ENCODE measurements around the gene CASP2.

CASP2 gene

GRCh38 chr7:143329471-143330170, 41.5 kb downstream of the CASP2 start:
- no peak overlapping the region for H3K27ac ChIP-seq (ENCODE audit: low read depth, low read length)
- no peaks in the 10 kb centered on the region for H3K27me3 ChIP-seq (ENCODE audit: insufficient read depth, low read length)
- H3K4me3 ChIP-seq (ENCODE audit: low read depth, low read length) = no peak overlapping the region
- H3K36me3 ChIP-seq (ENCODE audit: insufficient read depth, low read length) = no peaks in the 10 kb centered on the region
- H3K79me2 ChIP-seq (ENCODE audit: control insufficient read depth, insufficient read depth, low read length, unreplicated experiment) = no peaks in the 10 kb centered on the region
- H3K4me1 ChIP-seq (ENCODE audit: control insufficient read depth, insufficient read depth, low read length, unreplicated experiment) = peaks cover 26% of the 10 kb centered on the region
- H2AFZ ChIP-seq (ENCODE audit: low read length, unreplicated experiment) = no peak overlapping the region

- Histone ChIP-seq H3K36me3 (ENCODE audit: insufficient read depth, low read length) (no peaks in the 10 kb centered on the region), H2AFZ (ENCODE audit: low read length, unreplicated experiment) (peak overlapping the region; percentile 72), H3K79me2 (ENCODE audit: control insufficient read depth, insufficient read depth, low read length, unreplicated experiment) (no peaks in the 10 kb centered on the region), H3K27me3 (ENCODE audit: insufficient read depth, low read length) (no peaks in the 10 kb centered on the region), H3K27ac (ENCODE audit: low read depth, low read length) (peak overlapping the region; percentile 85), H3K4me3 (ENCODE audit: low read depth, low read length) (peak overlapping the region; percentile 45; the same call in 1 of the 2 replicates), H3K4me1 (ENCODE audit: control insufficient read depth, insufficient read depth, low read length, unreplicated experiment) (peaks cover 28% of the 10 kb centered on the region)
Measured at GRCh38 chr7:143331179-143331801, 43.1 kb downstream of the CASP2 start.

GRCh38 chr7:143334244-143334643, 46.1 kb downstream of the CASP2 start:
- no peaks in the 10 kb centered on the region for H3K79me2 ChIP-seq (ENCODE audit: control insufficient read depth, insufficient read depth, low read length, unreplicated experiment)
- no peak overlapping the region for H3K27ac ChIP-seq (ENCODE audit: low read depth, low read length)

GRCh38 chr7:143337216-143337615, 49.1 kb downstream of the CASP2 start:
- Histone ChIP-seq H3K27ac (ENCODE audit: low read depth, low read length) (no peak overlapping the region), H3K4me3 (ENCODE audit: low read depth, low read length) (no peak overlapping the region), H3K79me2 (ENCODE audit: control insufficient read depth, insufficient read depth, low read length, unreplicated experiment) (no peaks in the 10 kb centered on the region), H3K27me3 (ENCODE audit: insufficient read depth, low read length) (peaks cover 26% of the 10 kb centered on the region), H3K36me3 (ENCODE audit: insufficient read depth, low read length) (no peaks in the 10 kb centered on the region), H2AFZ (ENCODE audit: low read length, unreplicated experiment) (no peak overlapping the region), H3K4me1 (ENCODE audit: control insufficient read depth, insufficient read depth, low read length, unreplicated experiment) (peaks cover 11% of the 10 kb centered on the region)

More at GRCh38 chr7:143334244-143334643, 46.1 kb downstream of the CASP2 start:
- Histone ChIP-seq H3K36me3 (ENCODE audit: insufficient read depth, low read length) (no peaks in the 10 kb centered on the region), H3K27me3 (ENCODE audit: insufficient read depth, low read length) (peaks cover 15% of the 10 kb centered on the region), H3K4me1 (ENCODE audit: control insufficient read depth, insufficient read depth, low read length, unreplicated experiment) (peaks cover 28% of the 10 kb centered on the region), H3K4me3 (ENCODE audit: low read depth, low read length) (no peak overlapping the region), H2AFZ (ENCODE audit: low read length, unreplicated experiment) (no peak overlapping the region)

- no peaks in the 10 kb centered on the region for H3K36me3 ChIP-seq (ENCODE audit: insufficient read depth, low read length)
- no peak overlapping the region for H3K27ac ChIP-seq (ENCODE audit: low read depth, low read length)
Measured at GRCh38 chr7:143341842-143342241, 53.7 kb downstream of the CASP2 start.

GRCh38 chr7:143343596-143343995, 55.4 kb downstream of the CASP2 start:
- Histone ChIP-seq H3K4me3 (ENCODE audit: low read depth, low read length) (no peak overlapping the region), H3K4me1 (ENCODE audit: control insufficient read depth, insufficient read depth, low read length, unreplicated experiment) (no peaks in the 10 kb centered on the region), H3K79me2 (ENCODE audit: control insufficient read depth, insufficient read depth, low read length, unreplicated experiment) (no peaks in the 10 kb centered on the region)

More at GRCh38 chr7:143341842-143342241, 53.7 kb downstream of the CASP2 start:
- Histone ChIP-seq H3K27me3 (ENCODE audit: insufficient read depth, low read length) (peaks cover 44% of the 10 kb centered on the region), H3K4me1 (ENCODE audit: control insufficient read depth, insufficient read depth, low read length, unreplicated experiment) (no peaks in the 10 kb centered on the region), H2AFZ (ENCODE audit: low read length, unreplicated experiment) (no peak overlapping the region), H3K79me2 (ENCODE audit: control insufficient read depth, insufficient read depth, low read length, unreplicated experiment) (no peaks in the 10 kb centered on the region), H3K4me3 (ENCODE audit: low read depth, low read length) (no peak overlapping the region)

GRCh38 chr7:143345428-143345900, 57.3 kb downstream of the CASP2 start:
- H3K27me3 ChIP-seq (ENCODE audit: insufficient read depth, low read length) = peaks cover 48% of the 10 kb centered on the region
- no peaks in the 10 kb centered on the region for H3K36me3 ChIP-seq (ENCODE audit: insufficient read depth, low read length)
- no peak overlapping the region for H3K4me3 ChIP-seq (ENCODE audit: low read depth, low read length)
- no peak overlapping the region for H3K27ac ChIP-seq (ENCODE audit: low read depth, low read length)
- no peaks in the 10 kb centered on the region for H3K4me1 ChIP-seq (ENCODE audit: control insufficient read depth, insufficient read depth, low read length, unreplicated experiment)
- H2AFZ ChIP-seq (ENCODE audit: low read length, unreplicated experiment) = no peak overlapping the region
- H3K79me2 ChIP-seq (ENCODE audit: control insufficient read depth, insufficient read depth, low read length, unreplicated experiment) = no peaks in the 10 kb centered on the region

More at GRCh38 chr7:143343596-143343995, 55.4 kb downstream of the CASP2 start:
- Histone ChIP-seq H3K27me3 (ENCODE audit: insufficient read depth, low read length) (peaks cover 46% of the 10 kb centered on the region), H3K27ac (ENCODE audit: low read depth, low read length) (no peak overlapping the region), H2AFZ (ENCODE audit: low read length, unreplicated experiment) (no peak overlapping the region), H3K36me3 (ENCODE audit: insufficient read depth, low read length) (no peaks in the 10 kb centered on the region)

- H3K27me3 ChIP-seq (ENCODE audit: insufficient read depth, low read length) = peaks cover 49% of the 10 kb centered on the region
- H3K27ac ChIP-seq (ENCODE audit: low read depth, low read length) = no peak overlapping the region
- H3K79me2 ChIP-seq (ENCODE audit: control insufficient read depth, insufficient read depth, low read length, unreplicated experiment) = no peaks in the 10 kb centered on the region
- no peak overlapping the region for H3K4me3 ChIP-seq (ENCODE audit: low read depth, low read length)
- H3K36me3 ChIP-seq (ENCODE audit: insufficient read depth, low read length) = no peaks in the 10 kb centered on the region
- no peak overlapping the region for H2AFZ ChIP-seq (ENCODE audit: low read length, unreplicated experiment)
- H3K4me1 ChIP-seq (ENCODE audit: control insufficient read depth, insufficient read depth, low read length, unreplicated experiment) = no peaks in the 10 kb centered on the region
Measured at GRCh38 chr7:143346018-143346417, 57.9 kb downstream of the CASP2 start.

- Histone ChIP-seq H3K79me2 (ENCODE audit: control insufficient read depth, insufficient read depth, low read length, unreplicated experiment) (no peaks in the 10 kb centered on the region), H3K4me1 (ENCODE audit: control insufficient read depth, insufficient read depth, low read length, unreplicated experiment) (no peaks in the 10 kb centered on the region), H3K27me3 (ENCODE audit: insufficient read depth, low read length) (peaks cover 48% of the 10 kb centered on the region), H3K4me3 (ENCODE audit: low read depth, low read length) (no peak overlapping the region), H2AFZ (ENCODE audit: low read length, unreplicated experiment) (no peak overlapping the region), H3K36me3 (ENCODE audit: insufficient read depth, low read length) (no peaks in the 10 kb centered on the region), H3K27ac (ENCODE audit: low read depth, low read length) (no peak overlapping the region)
Measured at GRCh38 chr7:143347950-143348349, 59.8 kb downstream of the CASP2 start.

GRCh38 chr7:143351060-143351459, 62.9 kb downstream of the CASP2 start:
- H3K27ac ChIP-seq (ENCODE audit: low read depth, low read length) = no peak overlapping the region
- no peak overlapping the region for H2AFZ ChIP-seq (ENCODE audit: low read length, unreplicated experiment)
- H3K4me3 ChIP-seq (ENCODE audit: low read depth, low read length) = no peak overlapping the region
- no peaks in the 10 kb centered on the region for H3K4me1 ChIP-seq (ENCODE audit: control insufficient read depth, insufficient read depth, low read length, unreplicated experiment)
- no peaks in the 10 kb centered on the region for H3K79me2 ChIP-seq (ENCODE audit: control insufficient read depth, insufficient read depth, low read length, unreplicated experiment)
- H3K27me3 ChIP-seq (ENCODE audit: insufficient read depth, low read length) = peaks cover 34% of the 10 kb centered on the region
- H3K36me3 ChIP-seq (ENCODE audit: insufficient read depth, low read length) = no peaks in the 10 kb centered on the region

GRCh38 chr7:143351574-143351973, 63.4 kb downstream of the CASP2 start:
- H3K79me2 ChIP-seq (ENCODE audit: control insufficient read depth, insufficient read depth, low read length, unreplicated experiment) = no peaks in the 10 kb centered on the region
- no peaks in the 10 kb centered on the region for H3K36me3 ChIP-seq (ENCODE audit: insufficient read depth, low read length)
- H3K27me3 ChIP-seq (ENCODE audit: insufficient read depth, low read length) = peaks cover 30% of the 10 kb centered on the region
- no peak overlapping the region for H3K27ac ChIP-seq (ENCODE audit: low read depth, low read length)
- H3K4me3 ChIP-seq (ENCODE audit: low read depth, low read length) = no peak overlapping the region
- H2AFZ ChIP-seq (ENCODE audit: low read length, unreplicated experiment) = no peak overlapping the region
- no peaks in the 10 kb centered on the region for H3K4me1 ChIP-seq (ENCODE audit: control insufficient read depth, insufficient read depth, low read length, unreplicated experiment)

All from ACC112 (cell line).